GM23248 (cell line): ENCODE measurements around the gene ENG. TPM values are rescaled to one million over a fixed set of nuclear protein-coding genes. Genes with fewer than 3 reads are reported as not detected.

ENCODE experiments used
- DNase-seq: peaks from one replicate; pipeline ENCODE4 v3.0.0-alpha.2; 2015
- H2AFZ ChIP-seq: fragments of 200-600 bp; sonication (generic); 2 replicates; pipeline ENCODE4 v1.6.1; 2016; ENCODE audit warnings: antibody characterized with exemption
- H3F3A ChIP-seq: fragments of 200-600 bp; sonication (generic); 2 replicates; pipeline ENCODE4 v1.6.1; 2016; ENCODE audit warnings: mild to moderate bottlenecking, antibody characterized with exemption, mixed run types; ENCODE audit not compliant: insufficient read depth
- H3K27ac ChIP-seq: fragments of 200-600 bp; sonication (generic); 2 replicates; pipeline ENCODE4 v1.5.1; 2016; ENCODE audit warnings: mild to moderate bottlenecking
- H3K27me3 ChIP-seq: fragments of 200-600 bp; sonication (generic); replicated peaks from 2 replicates; pipeline ENCODE4 v1.6.1; 2016; ENCODE audit warnings: mild to moderate bottlenecking; ENCODE audit not compliant: insufficient read depth
- H3K36me3 ChIP-seq: fragments of 200-600 bp; sonication (generic); 2 replicates; pipeline ENCODE4 v1.6.1; 2016; ENCODE audit warnings: low read depth, mild to moderate bottlenecking
- H3K4me1 ChIP-seq: fragments of 200-600 bp; sonication (generic); 2 replicates; pipeline ENCODE4 v1.6.1; 2016; ENCODE audit warnings: mild to moderate bottlenecking; ENCODE audit not compliant: insufficient read depth
- H3K4me2 ChIP-seq: fragments of 200-600 bp; sonication (generic); one replicate; pipeline ENCODE4 v1.6.1; 2016; ENCODE audit warnings: mild to moderate bottlenecking; ENCODE audit not compliant: unreplicated experiment
- H3K4me3 ChIP-seq: fragments of 200-600 bp; sonication (generic); 2 replicates; pipeline ENCODE4 v1.5.1; 2016; ENCODE audit warnings: mild to moderate bottlenecking
- H3K79me2 ChIP-seq: fragments of 200-600 bp; sonication (generic); 2 replicates; pipeline ENCODE4 v1.6.1; 2016; ENCODE audit warnings: mild to moderate bottlenecking; ENCODE audit not compliant: insufficient read depth
- H3K9ac ChIP-seq: fragments of 200-600 bp; sonication (generic); 2 replicates; pipeline ENCODE4 v1.6.1; 2016; ENCODE audit warnings: mild to moderate bottlenecking
- H3K9me2 ChIP-seq: fragments of 200-600 bp; sonication (generic); 2 replicates; pipeline ENCODE4 v1.6.1; 2016; ENCODE audit warnings: mixed run types, mild to moderate bottlenecking, moderate library complexity; ENCODE audit not compliant: insufficient read depth
- H3K9me3 ChIP-seq: fragments of 200-600 bp; sonication (generic); one replicate; pipeline ENCODE4 v1.6.1; 2017; ENCODE audit warnings: low read depth
- H4K20me1 ChIP-seq: fragments of 200-600 bp; sonication (generic); 2 replicates; pipeline ENCODE4 v1.6.0; 2016; ENCODE audit not compliant: insufficient read depth
- EZH2 ChIP-seq: fragments of 200-600 bp; sonication (generic); IDR thresholded peaks from 2 replicates; pipeline ENCODE4 v1.6.1; 2018; ENCODE audit warnings: antibody characterized with exemption, mild to moderate bottlenecking; ENCODE audit not compliant: insufficient read depth, poor library complexity, severe bottlenecking
- EZH2phosphoT487 ChIP-seq: fragments of 200-600 bp; sonication (generic); IDR thresholded peaks from 2 replicates; pipeline ENCODE4 v1.6.1; 2018; ENCODE audit warnings: antibody characterized with exemption, moderate library complexity, mild to moderate bottlenecking, low read depth; ENCODE audit not compliant: insufficient read depth
- WGBS, 2 experiments: methylation state at CpG; one replicate each; pipeline ENCODE4 v1.1.6; 2015 to 2017; ENCODE audit warnings: low lambda C conversion rate in 2 of 2, low coverage in 1 of 2; ENCODE audit errors: missing lambda C conversion rate in 2 of 2; 5-methylcytosine and 5-hydroxymethylcytosine counted together
- in situ Hi-C: fragments of 300-500 bp; cut with MboI; formaldehyde crosslinking; loops from 2 replicates; pipeline ENCODE4 v1.15.0; 2020
- polyA plus RNA-seq: library from polyadenylated mRNA; unstranded; fragments of >200 nt; fragmentation: Nextera tagmentation; extraction: Ambion mirVana; gene quantifications from 2 replicates; pipeline ENCODE4 v1.2.1, GENCODE V29; 2016
- total RNA-seq: library from RNA; depleted of rRNA; stranded (reverse); fragments of >200 nt; shearing (Covaris generic); gene quantifications from 2 replicates; pipeline ENCODE4 v1.2.3, GENCODE V29; 2014

The ENG gene
- total and polyA plus RNA-seq, 2 experiments from 2014 or later = 54.5 to 226 TPM

- no peak overlapping the region for H2AFZ ChIP-seq
- no peak overlapping the region for H3K4me3 ChIP-seq
- no peaks in the 10 kb centered on the region for H3K9me2 ChIP-seq
- H3K36me3 ChIP-seq = peaks cover 28% of the 10 kb centered on the region
- H3K4me2 ChIP-seq = no peak overlapping the region
- peaks cover 47% of the 10 kb centered on the region for H3K79me2 ChIP-seq
- TF ChIP-seq EZH2phosphoT487 (no peak), EZH2 (no peak)
- H3K9me3 ChIP-seq = no peaks in the 10 kb centered on the region
- DNase-seq = no peak
- H3K27ac ChIP-seq = no peak overlapping the region
- peaks cover 10% of the 10 kb centered on the region for H3K4me1 ChIP-seq
- no peaks in the 10 kb centered on the region for H3K27me3 ChIP-seq
- in situ Hi-C loops = no loop called here
- no peak overlapping the region for H3K9ac ChIP-seq
- H3F3A ChIP-seq = peaks cover 28% of the 10 kb centered on the region; the same call in 1 of the 2 replicates
- no peaks in the 10 kb centered on the region for H4K20me1 ChIP-seq
- 77 to 87% methylated on average over 7 of the region's 7 CpGs for WGBS, 2 experiments
Observed at GRCh38 chr9:127826253-127826913, 28.1 kb downstream of the ENG start.

DNA sequence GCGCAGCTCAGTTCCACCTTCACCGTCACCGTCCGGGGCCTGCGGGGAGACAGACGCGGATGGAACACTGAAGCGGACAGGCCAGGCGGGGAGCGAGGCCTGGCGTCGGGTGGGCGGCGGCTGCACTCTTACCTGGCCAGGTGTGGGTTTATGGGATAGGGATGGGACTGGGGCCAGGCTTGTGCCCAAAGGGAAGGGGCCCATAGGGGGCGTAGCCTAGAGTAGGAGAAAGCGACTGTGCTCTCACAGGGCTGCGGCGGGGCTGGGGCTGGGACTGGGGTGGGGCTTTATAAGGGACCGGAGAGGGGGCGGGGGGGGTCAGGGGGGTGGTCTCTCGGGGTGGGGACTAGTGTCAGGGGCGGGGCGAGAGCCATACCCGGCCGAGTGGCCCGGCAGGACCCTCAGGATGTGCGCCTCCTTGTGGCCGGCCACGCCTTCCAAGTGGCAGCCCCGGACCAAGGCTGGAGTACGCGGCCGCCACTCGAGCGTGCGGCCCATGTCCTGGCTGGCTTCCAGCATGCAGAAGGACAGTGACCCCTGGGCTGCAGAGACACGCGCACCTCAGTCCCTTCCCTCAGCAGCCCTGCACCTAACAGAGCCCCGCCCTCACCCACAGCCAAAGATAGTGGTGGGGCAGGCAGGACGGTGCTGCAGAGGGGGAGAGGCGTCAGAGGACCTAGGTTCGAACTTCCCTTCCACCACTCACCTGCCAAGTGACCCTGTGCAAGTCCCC is 29.0 kb downstream of the ENG start:
- in situ Hi-C loops = no loop called here
- Histone ChIP-seq H4K20me1 (no peaks in the 10 kb centered on the region), H3K4me2 (no peak overlapping the region), H3K9me2 (no peaks in the 10 kb centered on the region), H3K27ac (no peak overlapping the region), H3F3A (peaks cover 24% of the 10 kb centered on the region; the same call in 1 of the 2 replicates), H3K36me3 (peaks cover 35% of the 10 kb centered on the region), H3K4me1 (peaks cover 10% of the 10 kb centered on the region), H3K4me3 (no peak overlapping the region), H3K27me3 (no peaks in the 10 kb centered on the region), H2AFZ (no peak overlapping the region), H3K9ac (no peak overlapping the region), H3K9me3 (no peaks in the 10 kb centered on the region), H3K79me2 (peaks cover 43% of the 10 kb centered on the region)
- no peak for DNase-seq
- TF ChIP-seq EZH2phosphoT487 = no peak
- 78 to 90% methylated on average over 27 to 42 of the region's 42 CpGs for WGBS, 2 experiments

- WGBS, 2 experiments = 57 to 58% methylated on average over 4 of the region's 4 CpGs
- no peak overlapping the region for H3K9ac ChIP-seq
- H3K27me3 ChIP-seq = no peaks in the 10 kb centered on the region
- H3K9me3 ChIP-seq = no peaks in the 10 kb centered on the region
- no peaks in the 10 kb centered on the region for H3K4me1 ChIP-seq
- H3K9me2 ChIP-seq = no peaks in the 10 kb centered on the region
- in situ Hi-C loops = no loop called here
- no peak for DNase-seq
- peaks cover 31% of the 10 kb centered on the region for H3K36me3 ChIP-seq
- TF ChIP-seq EZH2phosphoT487 = no peak
- no peak for TF ChIP-seq EZH2
- no peaks in the 10 kb centered on the region for H4K20me1 ChIP-seq
- H3F3A ChIP-seq = peaks cover 24% of the 10 kb centered on the region; the same call in 1 of the 2 replicates
- H3K4me2 ChIP-seq = no peak overlapping the region
- no peak overlapping the region for H2AFZ ChIP-seq
- H3K4me3 ChIP-seq = no peak overlapping the region
- H3K79me2 ChIP-seq = peaks cover 17% of the 10 kb centered on the region
- H3K27ac ChIP-seq = no peak overlapping the region
Observed at GRCh38 chr9:127822108-127822507, 32.4 kb downstream of the ENG start.

GRCh38 chr9:127818574-127818973 is 35.9 kb downstream of the ENG start:
- no peak for DNase-seq
- TF ChIP-seq EZH2 (no peak), EZH2phosphoT487 (no peak)

More at GRCh38 chr9:127818574-127818973, 35.9 kb downstream of the ENG start:
- Histone ChIP-seq H3K36me3 (peaks cover 27% of the 10 kb centered on the region; the same call in 1 of the 2 replicates), H3K4me3 (no peak overlapping the region), H4K20me1 (no peaks in the 10 kb centered on the region), H3K79me2 (peaks cover 5% of the 10 kb centered on the region; the same call in 1 of the 2 replicates), H3K9me3 (no peaks in the 10 kb centered on the region), H3K27me3 (no peaks in the 10 kb centered on the region), H3F3A (peaks cover 32% of the 10 kb centered on the region; the same call in 1 of the 2 replicates), H3K4me2 (no peak overlapping the region), H3K9me2 (no peaks in the 10 kb centered on the region), H2AFZ (no peak overlapping the region), H3K27ac (no peak overlapping the region), H3K9ac (no peak overlapping the region), H3K4me1 (no peaks in the 10 kb centered on the region)
- in situ Hi-C loops = no loop called here
- WGBS, 2 experiments = 89 to 92% methylated on average over 7 to 11 of the region's 11 CpGs
